H1 (cell line): Measurements from ENCODE around the gene AFF2. TPM values are rescaled to one million over a fixed set of nuclear protein-coding genes. Genes with fewer than 3 reads are reported as not detected.
A peak's percentile ranks its signal among the peaks of the same experiment; 100 is the strongest.

Experiments used
- CTCF ChIA-PET: fragments of 300-600 bp; sonication (Branson Sonifier 250); formaldehyde crosslinking; loops from one replicate; lab custom pipeline; 2021; ENCODE audit not compliant: partially characterized antibody; lab: Charles Lee
- POLR2A ChIA-PET: fragments of 300-600 bp; sonication (Branson Sonifier 250); formaldehyde crosslinking; loops from one replicate; lab custom pipeline; 2021; ENCODE audit warnings: inconsistent platforms; ENCODE audit not compliant: partially characterized antibody; lab: Charles Lee
- DNase-seq, 2 experiments: peaks; one replicate each; pipeline versions ENCODE4 v3.0.0 to v3.0.0-alpha.2; 2010 to 2022; ENCODE audit warnings: low spot score in 2 of 2, low read depth in 1 of 2, mixed read lengths in 1 of 2
- FAIRE-seq: peaks from 2 replicates; lab custom pipeline; 2011; peaks lifted over from hg19 to GRCh38; lab: Jason Lieb, UNC
- H2AFZ ChIP-seq: 2 replicates; pipeline ENCODE4 v1.8.1; 2012; ENCODE audit warnings: low read length, inconsistent platforms
- H2AK5ac ChIP-seq: 2 replicates; pipeline ENCODE4 v1.6.1; 2013; ENCODE audit warnings: low read depth, low read length
- H2BK120ac ChIP-seq: replicated peaks from 2 replicates; pipeline ENCODE3; 2013; ENCODE audit warnings: low read depth, low read length, inconsistent platforms
- H2BK12ac ChIP-seq: 2 replicates; pipeline ENCODE4 v1.6.1; 2013; ENCODE audit warnings: low read depth, low read length
- H2BK15ac ChIP-seq: 2 replicates; pipeline ENCODE4 v1.6.1; 2013; ENCODE audit warnings: low read length
- H2BK20ac ChIP-seq: 2 replicates; pipeline ENCODE4 v1.6.1; 2013; ENCODE audit warnings: low read length
- H2BK5ac ChIP-seq: 2 replicates; pipeline ENCODE4 v1.6.1; 2013; ENCODE audit warnings: low read depth, low read length
- H3K14ac ChIP-seq: 2 replicates; pipeline ENCODE4 v1.6.1; 2013; ENCODE audit warnings: inconsistent platforms; ENCODE audit not compliant: insufficient read length
- H3K18ac ChIP-seq: 2 replicates; pipeline ENCODE4 v1.6.1; 2013; ENCODE audit warnings: low read length; ENCODE audit errors: extremely low read depth
- H3K23ac ChIP-seq: 2 replicates; pipeline ENCODE4 v1.6.1; 2013; ENCODE audit warnings: inconsistent platforms; ENCODE audit not compliant: insufficient read length
- H3K23me2 ChIP-seq: 2 replicates; pipeline ENCODE4 v1.6.1; 2013; ENCODE audit warnings: low read depth, low read length
- H3K27ac ChIP-seq: 2 replicates; pipeline ENCODE4 v1.6.1; 2011; ENCODE audit warnings: low read depth, low read length, inconsistent platforms
- H3K27me3 ChIP-seq, 4 experiments: replicated peaks in 1 of 4; 1 replicate in 1 of 4; 2 replicates in 3 of 4; pipeline versions ENCODE4 v1.6.1 to v1.8.1; 2011 to 2013; ENCODE audit warnings: low read length in 3 of 4, mild to moderate bottlenecking in 3 of 4, inconsistent platforms in 2 of 4, mixed read lengths in 2 of 4, moderate library complexity in 1 of 4; ENCODE audit not compliant: control insufficient read depth in 3 of 4, insufficient read depth in 3 of 4; ENCODE audit errors: extremely low read depth in 1 of 4
- H3K36me3 ChIP-seq, 4 experiments: 2 replicates each; pipeline versions ENCODE4 v1.6.1 to v1.8.1; 2011 to 2013; ENCODE audit warnings: mild to moderate bottlenecking in 4 of 4, low read length in 3 of 4, moderate library complexity in 2 of 4, control low read depth in 1 of 4, inconsistent platforms in 1 of 4; ENCODE audit not compliant: insufficient read depth in 4 of 4, control insufficient read depth in 2 of 4
- H3K4ac ChIP-seq: replicated peaks from 2 replicates; pipeline ENCODE3; 2013; ENCODE audit warnings: low read length, low read depth, mixed read lengths, inconsistent platforms; ENCODE audit not compliant: insufficient read length
- H3K4me1 ChIP-seq, 4 experiments: replicated peaks in 1 of 4; 1 replicate in 1 of 4; 2 replicates in 3 of 4; pipeline versions ENCODE4 v1.6.1 to v1.8.1; 2011 to 2013; ENCODE audit warnings: low read length in 3 of 4, inconsistent platforms in 2 of 4, mixed read lengths in 1 of 4; ENCODE audit not compliant: insufficient read depth in 4 of 4, control insufficient read depth in 3 of 4
- H3K4me2 ChIP-seq, 2 experiments: 2 replicates each; pipeline versions ENCODE4 v1.6.1 to v1.8.1; 2011 to 2013; ENCODE audit warnings: low read depth in 2 of 2, low read length in 2 of 2, control low read depth in 1 of 2, inconsistent platforms in 1 of 2, mild to moderate bottlenecking in 1 of 2; ENCODE audit not compliant: insufficient read depth in 1 of 2
- H3K4me3 ChIP-seq, 4 experiments: fragments of 200-600, 300-600 bp in 1 of 4; sonication (generic), shearing (Covaris generic), sonication (Bioruptor Twin) in 1 of 4; 2 replicates each; pipeline versions ENCODE4 v1.5.1 to v1.8.1; 2011 to 2016; ENCODE audit warnings: low read length in 4 of 4, low read depth in 3 of 4, control low read depth in 2 of 4, inconsistent platforms in 2 of 4, mild to moderate bottlenecking in 2 of 4, mixed read lengths in 1 of 4, moderate library complexity in 1 of 4; ENCODE audit not compliant: insufficient read depth in 2 of 4; ENCODE audit errors: extremely low read depth in 1 of 4
- H3K56ac ChIP-seq: replicated peaks from 2 replicates; pipeline ENCODE3; 2013; ENCODE audit warnings: low read depth, mild to moderate bottlenecking, mixed read lengths, low read length, inconsistent platforms; ENCODE audit not compliant: insufficient read length
- H3K79me1 ChIP-seq: 2 replicates; pipeline ENCODE4 v1.6.1; 2013; ENCODE audit warnings: low read depth, low read length, control low read depth
- H3K79me2 ChIP-seq, 2 experiments: 2 replicates each; pipeline versions ENCODE4 v1.6.1 to v1.8.1; 2012 to 2013; ENCODE audit warnings: low read length in 2 of 2, mild to moderate bottlenecking in 2 of 2, inconsistent platforms in 1 of 2; ENCODE audit not compliant: insufficient read depth in 2 of 2, control insufficient read depth in 1 of 2
- H3K9ac ChIP-seq, 4 experiments: replicated peaks in 1 of 4; 1 replicate in 1 of 4; 2 replicates in 3 of 4; pipeline versions ENCODE4 v1.6.1 to v1.8.1; 2011 to 2013; ENCODE audit warnings: low read depth in 3 of 4, low read length in 3 of 4, control low read depth in 2 of 4, mild to moderate bottlenecking in 2 of 4, moderate library complexity in 2 of 4, inconsistent platforms in 1 of 4; ENCODE audit errors: extremely low read depth in 1 of 4
- H3K9me3 ChIP-seq, 2 experiments: 2 replicates each; pipeline versions ENCODE4 v1.6.1 to v1.8.1; 2012 to 2013; ENCODE audit warnings: mild to moderate bottlenecking in 2 of 2, moderate library complexity in 2 of 2, control low read depth in 1 of 2, inconsistent platforms in 1 of 2, low read depth in 1 of 2, low read length in 1 of 2, mixed read lengths in 1 of 2; ENCODE audit not compliant: insufficient read depth in 2 of 2
- H4K20me1 ChIP-seq, 2 experiments: replicated peaks in 1 of 2; 2 replicates each; pipeline versions ENCODE3 to v1.8.1; 2011 to 2013; ENCODE audit warnings: inconsistent platforms in 2 of 2, low read length in 2 of 2, mild to moderate bottlenecking in 1 of 2; ENCODE audit not compliant: insufficient read depth in 2 of 2, control insufficient read depth in 1 of 2
- H4K5ac ChIP-seq: 2 replicates; pipeline ENCODE4 v1.6.1; 2013; ENCODE audit warnings: low read length, low read depth, mixed read lengths, inconsistent platforms; ENCODE audit not compliant: insufficient read length
- H4K8ac ChIP-seq: 2 replicates; pipeline ENCODE4 v1.8.0; 2013; ENCODE audit warnings: mild to moderate bottlenecking, moderate library complexity, low read length, inconsistent platforms; ENCODE audit not compliant: insufficient read depth; ENCODE audit errors: extremely low read depth
- H4K91ac ChIP-seq: replicated peaks from 2 replicates; pipeline ENCODE3; 2013; ENCODE audit warnings: low read length, mixed read lengths, inconsistent platforms; ENCODE audit not compliant: insufficient read length
- CBX5 ChIP-seq: fragments of 300-800, 300-1000 bp; sonication (generic); IDR thresholded peaks from 2 replicates; pipeline ENCODE4 v1.7.1; 2016; ENCODE audit warnings: antibody characterized with exemption, low read length, low read depth
- NRF1 ChIP-seq: IDR thresholded peaks from 2 replicates; pipeline ENCODE4 v1.6.1; 2011; ENCODE audit warnings: mild to moderate bottlenecking, low read depth, low read length, improper control_type of control experiment
- SP1 ChIP-seq: IDR thresholded peaks from 2 replicates; pipeline ENCODE4 v1.6.1; 2011; ENCODE audit warnings: low read depth, low read length
- USF2 ChIP-seq: IDR thresholded peaks from 2 replicates; pipeline ENCODE4 v1.6.1; 2011; ENCODE audit warnings: low read length, improper control_type of control experiment
- polyA plus RNA-seq, 7 experiments: library from polyadenylated mRNA; depleted of rRNA in 3 of 7; stranded (reverse) in 5 of 7; unstranded in 2 of 7; fragments of >200 nt in 5 of 7; fragments of 200-250 nt in 2 of 7; gene quantifications; 1 replicate in 5 of 7; 2 replicates in 1 of 7; 4 replicates in 1 of 7; pipeline versions ENCODE4 v1.2.1 to v1.2.3, GENCODE V29; 2011 to 2013; ENCODE audit warnings: missing spikeins in 2 of 7, mixed read lengths in 2 of 7
- total RNA-seq: library from RNA; stranded (reverse); fragmentation: NEBNext Ultra II Directional; extraction: Animal tissue kit (Norgen Biotek cat#: 25700); gene quantifications from 2 replicates; pipeline ENCODE4 v1.2.1, GENCODE V29; 2021

Gene AFF2
- total and polyA plus RNA-seq, 2 of the 8 experiments (the other 6 are each of a cell fraction or from before 2014, with no cell fraction given), result 2.0 to 7.3 TPM

- no peaks in the 10 kb centered on the region for H4K20me1 ChIP-seq
- no peak overlapping the region for H3K27ac ChIP-seq
- no peaks in the 10 kb centered on the region for H3K36me3 ChIP-seq
- no peak overlapping the region for H3K56ac ChIP-seq
- no peak overlapping the region for H3K14ac ChIP-seq
- no peak overlapping the region for H2AFZ ChIP-seq
- H2BK20ac ChIP-seq, result no peak overlapping the region
- H3K79me2 ChIP-seq, result no peaks in the 10 kb centered on the region
- H3K4me3 ChIP-seq, result no peak overlapping the region
- H3K79me1 ChIP-seq, result no peaks in the 10 kb centered on the region
- H2BK120ac ChIP-seq, result no peak overlapping the region
- no peak overlapping the region for H4K5ac ChIP-seq
- H3K23me2 ChIP-seq, result no peaks in the 10 kb centered on the region
- H3K23ac ChIP-seq, result no peak overlapping the region
- CTCF ChIA-PET, result no interaction called here
- no peak overlapping the region for H2BK12ac ChIP-seq
- no peak overlapping the region for H3K9ac ChIP-seq
- H3K9me3 ChIP-seq, result no peaks in the 10 kb centered on the region
- H3K4me1 ChIP-seq, result no peaks in the 10 kb centered on the region
- no peaks in the 10 kb centered on the region for H3K27me3 ChIP-seq
- H3K4me2 ChIP-seq, result no peak overlapping the region
- no peak overlapping the region for H3K18ac ChIP-seq
- H2BK15ac ChIP-seq, result no peak overlapping the region
- no peak overlapping the region for H2BK5ac ChIP-seq
- POLR2A ChIA-PET, result no interaction called here
- FAIRE-seq (peak; percentile 7), DNase-seq (no peak)
- H3K4ac ChIP-seq, result no peak overlapping the region
- H4K8ac ChIP-seq, result no peak overlapping the region
- no peak overlapping the region for H2AK5ac ChIP-seq
- no peak overlapping the region for H4K91ac ChIP-seq
- TF ChIP-seq CBX5 (no peak), SP1 (no peak), NRF1 (no peak), USF2 (no peak)
Measured at GRCh38 chrX:148661035-148661434, 160.6 kb downstream of the AFF2 start.
